ENCODE data around the gene MCRIP2.

- TF ChIP-seq, protein P1, sequence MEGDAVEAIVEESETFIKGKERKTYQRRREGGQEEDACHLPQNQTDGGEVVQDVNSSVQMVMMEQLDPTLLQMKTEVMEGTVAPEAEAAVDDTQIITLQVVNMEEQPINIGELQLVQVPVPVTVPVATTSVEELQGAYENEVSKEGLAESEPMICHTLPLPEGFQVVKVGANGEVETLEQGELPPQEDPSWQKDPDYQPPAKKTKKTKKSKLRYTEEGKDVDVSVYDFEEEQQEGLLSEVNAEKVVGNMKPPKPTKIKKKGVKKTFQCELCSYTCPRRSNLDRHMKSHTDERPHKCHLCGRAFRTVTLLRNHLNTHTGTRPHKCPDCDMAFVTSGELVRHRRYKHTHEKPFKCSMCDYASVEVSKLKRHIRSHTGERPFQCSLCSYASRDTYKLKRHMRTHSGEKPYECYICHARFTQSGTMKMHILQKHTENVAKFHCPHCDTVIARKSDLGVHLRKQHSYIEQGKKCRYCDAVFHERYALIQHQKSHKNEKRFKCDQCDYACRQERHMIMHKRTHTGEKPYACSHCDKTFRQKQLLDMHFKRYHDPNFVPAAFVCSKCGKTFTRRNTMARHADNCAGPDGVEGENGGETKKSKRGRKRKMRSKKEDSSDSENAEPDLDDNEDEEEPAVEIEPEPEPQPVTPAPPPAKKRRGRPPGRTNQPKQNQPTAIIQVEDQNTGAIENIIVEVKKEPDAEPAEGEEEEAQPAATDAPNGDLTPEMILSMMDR (IDR thresholded peaks at IDR 0.05; ENCODE audit: low read depth, low read length, poor library complexity, severe bottlenecking) = no peak
- TF ChIP-seq EZH2phosphoT487 (IDR thresholded peaks at IDR 0.05; ENCODE audit: borderline replicate concordance, low read length) = no peak
These were observed 7.5 kb upstream of the MCRIP2 start for GRCh38 chr16:634051-634670.
